A549 (cell line): ENCODE measurements around the gene GTPBP10. TPM values are rescaled to one million over a fixed set of nuclear protein-coding genes. Genes with fewer than 3 reads are reported as not detected.
A peak's percentile ranks its signal among the peaks of the same experiment; 100 is the strongest.

Experiments
- ATAC-seq, 2 experiments: fragments of 200-7000 bp in 1 of 2; fragments of >200 bp in 1 of 2; cut with Nextera tagmentation in 1 of 2; cut with Tn5 transposase in 1 of 2; 3 replicates each; pipeline versions ENCODE4 v1.8.0 to v1.9.1; 2018 to 2020; ENCODE audit warnings: mild to moderate bottlenecking in 1 of 2, moderate library complexity in 1 of 2
- CTCF ChIA-PET: fragments of 300-600 bp; sonication (Branson Sonifier 250); formaldehyde crosslinking; extraction: SDS; loops from one replicate; lab custom pipeline; 2021; ENCODE audit warnings: antibody characterized with exemption, inconsistent platforms; lab: Yijun Ruan, JAX
- POLR2A ChIA-PET: fragments of 350-600 bp; formaldehyde crosslinking; extraction: SDS; loops from one replicate; lab custom pipeline; 2021; ENCODE audit warnings: antibody characterized with exemption, inconsistent platforms; lab: Yijun Ruan, JAX
- DNase-seq, 2 experiments: peaks; one replicate each; pipeline versions ENCODE4 v3.0.0 to v3.0.0-alpha.2; 2011 to 2016; ENCODE audit warnings: low read depth in 1 of 2, low spot score in 1 of 2
- FAIRE-seq: peaks from 2 replicates; lab custom pipeline; 2011; peaks lifted over from hg19 to GRCh38; lab: Jason Lieb, UNC
- H3K27ac ChIP-seq, 2 experiments: fragments of >200 bp; sonication (Bioruptor Twin); formaldehyde crosslinking; 3 replicates each; pipeline ENCODE4 v1.5.1; 2016 to 2017
- H3K4me1 ChIP-seq: fragments of >200 bp; sonication (Bioruptor Twin); formaldehyde crosslinking; 3 replicates; pipeline ENCODE4 v1.6.1; 2016
- H3K4me2 ChIP-seq: fragments of >200 bp; sonication (Bioruptor Twin); formaldehyde crosslinking; 3 replicates; pipeline ENCODE4 v1.6.1; 2016
- H3K4me3 ChIP-seq: fragments of >200 bp; sonication (Bioruptor Twin); formaldehyde crosslinking; 3 replicates; pipeline ENCODE4 v1.5.1; 2016
- H3K9me3 ChIP-seq: fragments of >200 bp; sonication (Bioruptor Twin); formaldehyde crosslinking; 3 replicates; pipeline ENCODE4 v1.6.1; 2016
- CBX2 ChIP-seq: fragments of 200-600 bp; sonication (generic); IDR thresholded peaks from 2 replicates; pipeline ENCODE4 v1.6.1; 2016; ENCODE audit warnings: low read depth, mild to moderate bottlenecking, borderline replicate concordance
- CEBPB ChIP-seq, 2 experiments: fragments of >200 bp in 1 of 2; sonication (Bioruptor Twin) in 1 of 2; formaldehyde crosslinking in 1 of 2; IDR thresholded peaks; 2 replicates each; pipeline ENCODE4 v1.6.1; 2012 to 2016
- CHD2 ChIP-seq: fragments of 150-350 bp; IDR thresholded peaks from 2 replicates; pipeline ENCODE4 v1.6.1; 2014; ENCODE audit warnings: low read length; ENCODE audit not compliant: partially characterized antibody
- EHMT2 ChIP-seq: fragments of 200-600 bp; sonication (generic); IDR thresholded peaks from 2 replicates; pipeline ENCODE4 v1.6.1; 2016; ENCODE audit warnings: antibody characterized with exemption, low read depth, mild to moderate bottlenecking, moderate library complexity
- EP300 ChIP-seq, 2 experiments: fragments of >200 bp; sonication (Bioruptor Twin); formaldehyde crosslinking; IDR thresholded peaks; 2 replicates in 1 of 2; 3 replicates in 1 of 2; pipeline ENCODE4 v1.6.1; 2016 to 2017
- FOSB ChIP-seq: fragments of 250-450 bp; sonication (Bioruptor Pico); IDR thresholded peaks from 2 replicates; pipeline ENCODE4 v1.5.0; 2020; ENCODE audit warnings: mild to moderate bottlenecking, moderate library complexity
- FOSL2 ChIP-seq, 2 experiments: fragments of 450-650 bp in 1 of 2; fragments of >200 bp in 1 of 2; sonication (Bioruptor Twin) in 1 of 2; formaldehyde crosslinking; IDR thresholded peaks; 2 replicates each; pipeline versions ENCODE4 v1.5.0 to v1.6.1; 2016 to 2020; ENCODE audit warnings: mild to moderate bottlenecking in 1 of 2, moderate library complexity in 1 of 2
- FOXS1 ChIP-seq: fragments of 250-450 bp; sonication (Bioruptor Pico); IDR thresholded peaks from 2 replicates; pipeline ENCODE4 v1.5.0; 2020; ENCODE audit warnings: mild to moderate bottlenecking, moderate library complexity
- GATA3 ChIP-seq: IDR thresholded peaks from 2 replicates; pipeline ENCODE4 v1.6.1; 2012; ENCODE audit warnings: borderline replicate concordance
- HEYL ChIP-seq: fragments of 250-450 bp; sonication (Bioruptor Pico); IDR thresholded peaks from 2 replicates; pipeline ENCODE4 v1.8.0; 2021; ENCODE audit warnings: mild to moderate bottlenecking, moderate library complexity
- HOXB13 ChIP-seq: fragments of 250-450 bp; sonication (Bioruptor Pico); IDR thresholded peaks from 2 replicates; pipeline ENCODE4 v1.5.0; 2020; ENCODE audit warnings: low read depth, mild to moderate bottlenecking, moderate library complexity
- HOXB5 ChIP-seq: fragments of 250-450 bp; sonication (Bioruptor Pico); IDR thresholded peaks from 2 replicates; pipeline ENCODE4 v1.5.0; 2020; ENCODE audit warnings: mild to moderate bottlenecking, moderate library complexity
- JUNB ChIP-seq: fragments of >200 bp; sonication (Bioruptor Twin); formaldehyde crosslinking; IDR thresholded peaks from 2 replicates; pipeline ENCODE4 v1.6.1; 2016
- KDM5A ChIP-seq: fragments of 200-600 bp; sonication (generic); IDR thresholded peaks from 2 replicates; pipeline ENCODE4 v1.6.1; 2016; ENCODE audit warnings: antibody characterized with exemption, mild to moderate bottlenecking
- MAFK ChIP-seq: fragments of 450-650 bp; IDR thresholded peaks from 2 replicates; pipeline ENCODE4 v1.6.1; 2014; ENCODE audit not compliant: partially characterized antibody
- NFE2L2 ChIP-seq: fragments of 150-350 bp; conservative IDR thresholded peaks from 2 replicates; pipeline ENCODE4 v1.6.1; 2014; ENCODE audit warnings: low read length
- PHF8 ChIP-seq: fragments of 200-600 bp; sonication (generic); IDR thresholded peaks from 2 replicates; pipeline ENCODE4 v1.6.1; 2016; ENCODE audit warnings: low read depth, mild to moderate bottlenecking, antibody characterized with exemption, moderate library complexity, borderline replicate concordance
- POLR2A ChIP-seq: IDR thresholded peaks from 2 replicates; pipeline ENCODE4 v1.6.1; 2012; ENCODE audit warnings: mild to moderate bottlenecking, low read length
- POLR2AphosphoS2 ChIP-seq: conservative IDR thresholded peaks from 2 replicates; pipeline ENCODE4 v1.6.1; 2012; ENCODE audit warnings: low read length, improper control_type of control experiment, inconsistent platforms
- RAD21 ChIP-seq, 2 experiments: fragments of >200 bp in 1 of 2; sonication (Bioruptor Twin) in 1 of 2; formaldehyde crosslinking in 1 of 2; IDR thresholded peaks in 1 of 2; conservative IDR thresholded peaks in 1 of 2; 2 replicates in 1 of 2; 3 replicates in 1 of 2; pipeline ENCODE4 v1.6.1; 2012 to 2018; ENCODE audit warnings: inconsistent platforms in 1 of 2
- RARB ChIP-seq: fragments of 250-450 bp; sonication (Bioruptor Pico); IDR thresholded peaks from 2 replicates; pipeline ENCODE4 v1.8.0; 2021; ENCODE audit warnings: mild to moderate bottlenecking, moderate library complexity
- RFX5 ChIP-seq: fragments of 450-650 bp; IDR thresholded peaks from 2 replicates; pipeline ENCODE4 v1.7.1; 2014; ENCODE audit warnings: antibody characterized with exemption, mild to moderate bottlenecking, moderate library complexity
- SREBF2 ChIP-seq: fragments of 450-650 bp; IDR thresholded peaks from 2 replicates; pipeline ENCODE4 v1.6.1; 2014; ENCODE audit warnings: mild to moderate bottlenecking, moderate library complexity
- TP53 ChIP-seq: fragments of 250-450 bp; sonication (Bioruptor Pico); IDR thresholded peaks from 2 replicates; pipeline ENCODE4 v1.5.0; 2021; ENCODE audit warnings: mild to moderate bottlenecking, moderate library complexity
- ZC3H11A ChIP-seq: fragments of 450-650 bp; IDR thresholded peaks from 2 replicates; pipeline ENCODE4 v1.6.1; 2014; ENCODE audit warnings: antibody characterized with exemption, mild to moderate bottlenecking
- ZFP36 ChIP-seq: fragments of 450-650 bp; IDR thresholded peaks from 2 replicates; pipeline ENCODE4 v1.6.1; 2014; ENCODE audit warnings: borderline replicate concordance; ENCODE audit not compliant: partially characterized antibody
- ZNF302 ChIP-seq: fragments of 250-450 bp; sonication (Bioruptor Pico); IDR thresholded peaks from 2 replicates; pipeline ENCODE4 v1.9.0; 2021; ENCODE audit warnings: inconsistent platforms, mild to moderate bottlenecking, moderate library complexity
- WGBS: methylation state at CpG from one replicate; pipeline ENCODE4 v1.1.6; 2017; ENCODE audit errors: missing lambda C conversion rate; 5-methylcytosine and 5-hydroxymethylcytosine counted together
- polyA minus RNA-seq: library from RNA; depleted of rRNA, polyadenylated mRNA; stranded (reverse); fragments of >200 nt; gene quantifications from 2 replicates; pipeline ENCODE4 v1.2.3, GENCODE V29; 2011; rRNA and poly(A)+ RNA removed
- polyA plus RNA-seq, 4 experiments: library from polyadenylated mRNA; depleted of rRNA in 3 of 4; stranded (reverse); fragments of >200 nt; fragmentation: RNase III in 1 of 4; extraction: RNeasy Plus Mini Kit Qiagen cat#74134 plus additional on column Dnase treatment in 1 of 4; gene quantifications; 2 replicates in 3 of 4; 3 replicates in 1 of 4; pipeline ENCODE4 v1.2.3, GENCODE V29; 2011 to 2017
- TF ChIP-seq, protein P1 (sequence below): fragments of 150-350 bp; IDR thresholded peaks from 2 replicates; pipeline ENCODE4 v1.6.1; 2014; ENCODE audit warnings: low read depth, mild to moderate bottlenecking, low read length
- TF ChIP-seq, protein P2 (sequence below): fragments of 250-450 bp; sonication (Bioruptor Pico); IDR thresholded peaks from 2 replicates; pipeline ENCODE4 v1.5.0; 2020; ENCODE audit warnings: low read depth, mild to moderate bottlenecking, moderate library complexity
- TF ChIP-seq, protein P3 (sequence below): fragments of >200 bp; sonication (Bioruptor Twin); formaldehyde crosslinking; IDR thresholded peaks from 2 replicates; pipeline ENCODE4 v1.6.1; 2016
- TF ChIP-seq, protein P4 (sequence below): fragments of >200 bp; sonication (Bioruptor Twin); formaldehyde crosslinking; IDR thresholded peaks from 3 replicates; pipeline ENCODE4 v1.5.1; 2016
- TF ChIP-seq, protein P5 (sequence below): fragments of 450-650 bp; IDR thresholded peaks from 2 replicates; pipeline ENCODE4 v1.6.1; 2014; ENCODE audit warnings: antibody characterized with exemption

Gene GTPBP10, protein sequence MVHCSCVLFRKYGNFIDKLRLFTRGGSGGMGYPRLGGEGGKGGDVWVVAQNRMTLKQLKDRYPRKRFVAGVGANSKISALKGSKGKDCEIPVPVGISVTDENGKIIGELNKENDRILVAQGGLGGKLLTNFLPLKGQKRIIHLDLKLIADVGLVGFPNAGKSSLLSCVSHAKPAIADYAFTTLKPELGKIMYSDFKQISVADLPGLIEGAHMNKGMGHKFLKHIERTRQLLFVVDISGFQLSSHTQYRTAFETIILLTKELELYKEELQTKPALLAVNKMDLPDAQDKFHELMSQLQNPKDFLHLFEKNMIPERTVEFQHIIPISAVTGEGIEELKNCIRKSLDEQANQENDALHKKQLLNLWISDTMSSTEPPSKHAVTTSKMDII
- 39.6 and 54.9 TPM in 2 replicates for polyA plus RNA-seq (2011; rRNA removed)
- 6.1 and 8.4 TPM in 2 replicates for polyA plus RNA-seq (2012; cell fraction: cytosol; rRNA removed)
- 2.9 and 5.4 TPM in 2 replicates for polyA plus RNA-seq (2012; cell fraction: nucleus; rRNA removed)
- 16.5 to 18.3 TPM (median 18.0 TPM) in 3 replicates for polyA plus RNA-seq (2017; fragmentation: RNase III; extraction: RNeasy Plus Mini Kit Qiagen cat#74134 plus additional on column Dnase treatment)
- polyA minus RNA-seq, result 10.7 and 14.1 TPM in 2 replicates

DNA sequence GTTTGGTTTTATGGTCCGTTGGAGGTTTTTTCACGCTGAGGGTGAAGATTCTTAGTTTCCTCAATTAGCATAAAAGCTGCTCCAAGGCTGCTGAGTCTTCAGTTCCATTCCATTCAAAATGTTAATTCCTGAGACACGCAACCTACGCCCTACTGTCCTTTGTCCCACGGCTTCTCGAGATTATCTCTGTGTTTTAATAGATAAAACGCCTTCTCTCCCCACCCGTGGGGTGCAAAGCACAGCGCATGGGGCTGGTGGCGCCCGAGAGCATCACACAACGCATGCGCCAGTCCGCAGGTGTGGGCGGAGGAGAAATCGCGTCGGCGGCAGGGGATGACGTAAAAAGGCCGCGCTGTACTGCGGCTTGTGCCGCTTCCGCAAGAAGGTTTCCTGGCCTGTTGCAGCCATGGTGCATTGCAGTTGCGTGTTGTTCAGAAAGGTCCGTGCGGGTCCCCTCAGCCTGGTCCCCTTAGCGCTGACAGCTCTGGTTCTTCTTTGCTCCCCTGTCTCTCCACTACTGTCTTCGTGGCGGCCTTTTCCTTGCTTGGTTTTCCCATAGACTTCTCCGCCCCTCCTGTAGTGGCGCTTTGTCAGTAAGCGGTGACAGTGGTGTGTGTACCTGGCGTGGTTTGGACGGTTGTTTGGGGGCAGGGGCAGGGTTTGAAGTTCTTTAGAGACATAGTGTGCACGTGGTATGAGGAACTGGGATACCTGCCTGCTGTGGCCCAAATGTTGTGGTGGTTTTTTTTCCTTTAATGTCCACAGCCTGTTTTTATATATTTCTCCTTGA lies at the start of gene GTPBP10:
Gene GTPBP10 (plus strand): TSS at position 381 of the 790 bp plus-strand sequence. CDS start 26 bp downstream, at position 407.
- Histone ChIP-seq H3K27ac (peak within 1 kb of the TSS; percentile 84 to 90), H3K4me2 (peak within 1 kb of the TSS; percentile 80), H3K4me3 (peak within 1 kb of the TSS; percentile 62), H3K9me3 (no peaks in the 10 kb centered on the region), H3K4me1 (peaks cover 3% of the 10 kb centered on the region; the same call in 1 of the 3 replicates)
- ATAC-seq, result peak; percentile 95 to 96
- peak; percentile 28 for FAIRE-seq
- CTCF ChIA-PET, result interaction anchor here (0.6 to 3.0 kb wide), 15 partner anchors 10 to 193 kb away, joined by 3 to 9 read pairs (median 3); partner anchors contain the start of gene STEAP1
- DNase-seq, result peak; percentile 83 to 97
- 1% methylated on average over 24 of the region's 37 CpGs for WGBS
- POLR2A ChIA-PET, result interaction anchor here (0.9 to 1.4 kb wide), 4 partner anchors 10 to 57 kb away, joined by 3 to 7 read pairs (median 4); partner anchors contain the start of gene CLDN12
- TF ChIP-seq GATA3 (no peak), FOSL2 (IDR thresholded peaks at IDR 0.05) (no peak), FOSL2 (CRISPR knock-in tag; IDR thresholded peaks at IDR 0.05) (no peak), POLR2AphosphoS2 (no peak), EHMT2 (no peak), FOSB (no peak), POLR2A (peak; percentile 94), SREBF2 (no peak), RARB (no peak), CBX2 (no peak), KDM5A (peak; percentile 78), EP300 (IDR thresholded peaks at IDR 0.05) (no peak), CHD2 (peak; percentile 4), HOXB13 (CRISPR knock-in tag) (no peak), FOXS1 (CRISPR knock-in tag) (no peak), NFE2L2 (no peak), MAFK (no peak), PHF8 (peak; percentile 99), ZNF302 (CRISPR knock-in tag) (no peak), RFX5 (0 out of 2 replicates have a peak, but pooled peaks have one; percentile 23), HOXB5 (no peak), TP53 (CRISPR knock-in tag) (no peak), ZC3H11A (no peak), RAD21 (conservative IDR thresholded peaks at IDR 0.05 in 1 of 2, IDR thresholded peaks at IDR 0.05 in 1 of 2) (0 out of 5 replicates have a peak, but pooled peaks of 1 of the 2 experiments have one; percentile 12), HEYL (no peak), ZFP36 (no peak), JUNB (no peak), CEBPB (IDR thresholded peaks at IDR 0.05) (no peak)
- TF ChIP-seq, protein P1, sequence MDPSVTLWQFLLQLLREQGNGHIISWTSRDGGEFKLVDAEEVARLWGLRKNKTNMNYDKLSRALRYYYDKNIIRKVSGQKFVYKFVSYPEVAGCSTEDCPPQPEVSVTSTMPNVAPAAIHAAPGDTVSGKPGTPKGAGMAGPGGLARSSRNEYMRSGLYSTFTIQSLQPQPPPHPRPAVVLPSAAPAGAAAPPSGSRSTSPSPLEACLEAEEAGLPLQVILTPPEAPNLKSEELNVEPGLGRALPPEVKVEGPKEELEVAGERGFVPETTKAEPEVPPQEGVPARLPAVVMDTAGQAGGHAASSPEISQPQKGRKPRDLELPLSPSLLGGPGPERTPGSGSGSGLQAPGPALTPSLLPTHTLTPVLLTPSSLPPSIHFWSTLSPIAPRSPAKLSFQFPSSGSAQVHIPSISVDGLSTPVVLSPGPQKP, result no peak
- TF ChIP-seq, protein P2, sequence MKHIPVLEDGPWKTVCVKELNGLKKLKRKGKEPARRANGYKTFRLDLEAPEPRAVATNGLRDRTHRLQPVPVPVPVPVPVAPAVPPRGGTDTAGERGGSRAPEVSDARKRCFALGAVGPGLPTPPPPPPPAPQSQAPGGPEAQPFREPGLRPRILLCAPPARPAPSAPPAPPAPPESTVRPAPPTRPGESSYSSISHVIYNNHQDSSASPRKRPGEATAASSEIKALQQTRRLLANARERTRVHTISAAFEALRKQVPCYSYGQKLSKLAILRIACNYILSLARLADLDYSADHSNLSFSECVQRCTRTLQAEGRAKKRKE (CRISPR knock-in tag), result no peak
- TF ChIP-seq, protein P3, sequence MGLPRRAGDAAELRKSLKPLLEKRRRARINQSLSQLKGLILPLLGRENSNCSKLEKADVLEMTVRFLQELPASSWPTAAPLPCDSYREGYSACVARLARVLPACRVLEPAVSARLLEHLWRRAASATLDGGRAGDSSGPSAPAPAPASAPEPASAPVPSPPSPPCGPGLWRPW, result no peak
- TF ChIP-seq, protein P4, sequence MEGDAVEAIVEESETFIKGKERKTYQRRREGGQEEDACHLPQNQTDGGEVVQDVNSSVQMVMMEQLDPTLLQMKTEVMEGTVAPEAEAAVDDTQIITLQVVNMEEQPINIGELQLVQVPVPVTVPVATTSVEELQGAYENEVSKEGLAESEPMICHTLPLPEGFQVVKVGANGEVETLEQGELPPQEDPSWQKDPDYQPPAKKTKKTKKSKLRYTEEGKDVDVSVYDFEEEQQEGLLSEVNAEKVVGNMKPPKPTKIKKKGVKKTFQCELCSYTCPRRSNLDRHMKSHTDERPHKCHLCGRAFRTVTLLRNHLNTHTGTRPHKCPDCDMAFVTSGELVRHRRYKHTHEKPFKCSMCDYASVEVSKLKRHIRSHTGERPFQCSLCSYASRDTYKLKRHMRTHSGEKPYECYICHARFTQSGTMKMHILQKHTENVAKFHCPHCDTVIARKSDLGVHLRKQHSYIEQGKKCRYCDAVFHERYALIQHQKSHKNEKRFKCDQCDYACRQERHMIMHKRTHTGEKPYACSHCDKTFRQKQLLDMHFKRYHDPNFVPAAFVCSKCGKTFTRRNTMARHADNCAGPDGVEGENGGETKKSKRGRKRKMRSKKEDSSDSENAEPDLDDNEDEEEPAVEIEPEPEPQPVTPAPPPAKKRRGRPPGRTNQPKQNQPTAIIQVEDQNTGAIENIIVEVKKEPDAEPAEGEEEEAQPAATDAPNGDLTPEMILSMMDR, result peak; percentile 59
- TF ChIP-seq, protein P5, sequence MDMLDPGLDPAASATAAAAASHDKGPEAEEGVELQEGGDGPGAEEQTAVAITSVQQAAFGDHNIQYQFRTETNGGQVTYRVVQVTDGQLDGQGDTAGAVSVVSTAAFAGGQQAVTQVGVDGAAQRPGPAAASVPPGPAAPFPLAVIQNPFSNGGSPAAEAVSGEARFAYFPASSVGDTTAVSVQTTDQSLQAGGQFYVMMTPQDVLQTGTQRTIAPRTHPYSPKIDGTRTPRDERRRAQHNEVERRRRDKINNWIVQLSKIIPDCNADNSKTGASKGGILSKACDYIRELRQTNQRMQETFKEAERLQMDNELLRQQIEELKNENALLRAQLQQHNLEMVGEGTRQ, result no peak; the same call in 1 of the 2 replicates
